Thyroid gland (tissue), 4 donors: ENCODE measurements around the gene MRAP.

ENCODE experiments used
- POLR2A ChIP-seq, 2 donors: fragments of 450-650 bp; IDR thresholded peaks; one replicate each; pipeline ENCODE4 v1.6.1; 2017; ENCODE audit warnings: antibody characterized with exemption in 2 of 2, mild to moderate bottlenecking in 2 of 2, moderate library complexity in 1 of 2
- TF ChIP-seq, protein P1 (sequence below), 6 experiments: fragments of 200-600 bp in 3 of 6; fragments of 450-650 bp in 3 of 6; sonication (generic) in 3 of 6; IDR thresholded peaks; one replicate each; pipeline ENCODE4 v1.5.1; 2016 to 2019; ENCODE audit warnings: antibody characterized with exemption in 6 of 6, mild to moderate bottlenecking in 2 of 6, inconsistent platforms in 1 of 6, moderate library complexity in 1 of 6

DNA sequence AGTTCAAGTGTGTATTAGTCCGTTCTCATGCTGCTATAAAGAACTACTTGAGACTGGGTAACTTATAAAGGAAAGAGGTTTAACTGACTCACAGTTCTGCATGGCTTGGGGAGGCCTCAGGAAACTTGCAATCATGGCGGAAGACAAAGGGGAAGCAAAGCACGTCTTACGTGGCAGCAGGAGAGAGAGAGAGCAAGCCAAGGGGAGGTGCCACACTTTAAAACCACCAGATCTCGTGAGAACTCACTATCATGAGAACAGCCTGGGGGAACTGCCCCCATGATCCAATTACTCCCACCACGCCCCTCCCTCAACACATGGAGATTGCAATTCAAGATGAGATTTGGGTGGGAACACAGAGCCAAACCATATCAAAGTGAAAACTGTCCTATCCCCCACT lies 15.7 kb upstream of the MRAP start:
- TF ChIP-seq, protein P1, sequence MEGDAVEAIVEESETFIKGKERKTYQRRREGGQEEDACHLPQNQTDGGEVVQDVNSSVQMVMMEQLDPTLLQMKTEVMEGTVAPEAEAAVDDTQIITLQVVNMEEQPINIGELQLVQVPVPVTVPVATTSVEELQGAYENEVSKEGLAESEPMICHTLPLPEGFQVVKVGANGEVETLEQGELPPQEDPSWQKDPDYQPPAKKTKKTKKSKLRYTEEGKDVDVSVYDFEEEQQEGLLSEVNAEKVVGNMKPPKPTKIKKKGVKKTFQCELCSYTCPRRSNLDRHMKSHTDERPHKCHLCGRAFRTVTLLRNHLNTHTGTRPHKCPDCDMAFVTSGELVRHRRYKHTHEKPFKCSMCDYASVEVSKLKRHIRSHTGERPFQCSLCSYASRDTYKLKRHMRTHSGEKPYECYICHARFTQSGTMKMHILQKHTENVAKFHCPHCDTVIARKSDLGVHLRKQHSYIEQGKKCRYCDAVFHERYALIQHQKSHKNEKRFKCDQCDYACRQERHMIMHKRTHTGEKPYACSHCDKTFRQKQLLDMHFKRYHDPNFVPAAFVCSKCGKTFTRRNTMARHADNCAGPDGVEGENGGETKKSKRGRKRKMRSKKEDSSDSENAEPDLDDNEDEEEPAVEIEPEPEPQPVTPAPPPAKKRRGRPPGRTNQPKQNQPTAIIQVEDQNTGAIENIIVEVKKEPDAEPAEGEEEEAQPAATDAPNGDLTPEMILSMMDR (IDR thresholded peaks at IDR 0.05): no peak
- no peak for TF ChIP-seq POLR2A (IDR thresholded peaks at IDR 0.05)
